GM12872 (cell line): ENCODE data around the gene CCNH.

Experiments used
- CTCF ChIP-seq: IDR thresholded peaks from 3 replicates; pipeline ENCODE4 v1.5.1; 2011; ENCODE audit warnings: low read depth, mild to moderate bottlenecking, low read length, moderate library complexity; ENCODE audit not compliant: insufficient read depth

The CCNH gene

DNA sequence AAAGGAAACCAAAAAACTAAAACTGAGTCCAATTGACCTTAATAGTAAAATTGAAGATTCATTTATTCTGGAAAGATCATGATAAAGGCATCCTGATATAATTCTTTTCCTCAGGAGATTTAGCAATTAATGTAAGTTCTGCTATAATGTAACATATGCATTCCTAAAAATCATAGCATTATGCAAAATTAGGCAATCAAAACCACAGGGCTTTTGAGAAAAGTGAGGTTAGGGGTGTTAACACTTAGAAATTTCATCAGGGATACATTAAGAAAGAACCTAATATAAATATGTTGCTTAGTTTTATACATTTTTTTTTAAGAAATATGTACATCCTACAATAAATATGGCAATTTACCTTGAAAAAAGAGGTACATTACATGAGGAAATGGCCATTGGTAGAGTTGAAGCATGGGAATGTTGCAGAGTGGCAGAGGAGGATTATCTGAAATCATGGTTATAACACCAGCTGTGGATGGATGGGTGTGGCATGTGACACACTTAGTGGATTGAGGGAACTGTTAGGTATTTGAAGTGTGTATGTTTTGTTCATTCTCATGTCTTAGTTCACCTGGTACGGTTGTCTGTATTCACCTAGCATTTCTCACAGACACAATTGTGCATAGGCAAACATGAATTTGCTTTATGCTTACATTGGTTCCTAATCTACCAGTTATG is 51.1 kb downstream of the CCNH start:
- no peak for TF ChIP-seq CTCF

GRCh38 chr5:87361031-87361445 is 51.7 kb downstream of the CCNH start:
- no peak for TF ChIP-seq CTCF

GRCh38 chr5:87360132-87360531 is 52.6 kb downstream of the CCNH start:
- no peak for TF ChIP-seq CTCF

- no peak for TF ChIP-seq CTCF
Observed at GRCh38 chr5:87359106-87359505, 53.6 kb downstream of the CCNH start.

DNA sequence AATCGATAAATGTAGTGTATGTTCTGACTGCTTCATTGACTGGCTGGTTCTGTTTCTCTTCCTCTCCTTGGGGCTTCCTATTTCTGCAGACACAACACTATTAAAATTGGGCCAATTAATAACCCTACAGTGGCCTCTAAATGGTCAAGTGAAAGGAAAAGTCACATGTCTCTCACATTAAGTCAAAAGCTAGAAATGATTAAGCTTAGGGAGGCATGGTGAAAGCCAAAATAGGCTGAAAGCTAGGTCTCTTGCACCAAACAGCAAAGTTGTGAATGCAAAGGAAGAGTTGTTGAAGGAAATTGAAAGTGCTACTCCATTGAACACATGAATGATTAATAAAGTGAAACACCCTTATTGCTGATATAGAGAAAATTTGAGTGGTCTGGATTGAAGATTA is 58.2 kb downstream of the CCNH start:
- TF ChIP-seq CTCF = no peak

GRCh38 chr5:87347841-87348240 is 64.9 kb downstream of the CCNH start:
- no peak for TF ChIP-seq CTCF

GRCh38 chr5:87347272-87347671 is 65.5 kb downstream of the CCNH start:
- TF ChIP-seq CTCF = no peak
